CD4-positive, alpha-beta T cell treated with Interleukin-6 at 100 ng/mL for 8 hours (primary cell): Measurements from ENCODE around the gene GREM1.

Experiments
- DNase-seq: peaks from one replicate; pipeline ENCODE4 v3.0.0-alpha.2; 2020; ENCODE audit warnings: mixed read lengths, low spot score

GREM1 gene

DNA sequence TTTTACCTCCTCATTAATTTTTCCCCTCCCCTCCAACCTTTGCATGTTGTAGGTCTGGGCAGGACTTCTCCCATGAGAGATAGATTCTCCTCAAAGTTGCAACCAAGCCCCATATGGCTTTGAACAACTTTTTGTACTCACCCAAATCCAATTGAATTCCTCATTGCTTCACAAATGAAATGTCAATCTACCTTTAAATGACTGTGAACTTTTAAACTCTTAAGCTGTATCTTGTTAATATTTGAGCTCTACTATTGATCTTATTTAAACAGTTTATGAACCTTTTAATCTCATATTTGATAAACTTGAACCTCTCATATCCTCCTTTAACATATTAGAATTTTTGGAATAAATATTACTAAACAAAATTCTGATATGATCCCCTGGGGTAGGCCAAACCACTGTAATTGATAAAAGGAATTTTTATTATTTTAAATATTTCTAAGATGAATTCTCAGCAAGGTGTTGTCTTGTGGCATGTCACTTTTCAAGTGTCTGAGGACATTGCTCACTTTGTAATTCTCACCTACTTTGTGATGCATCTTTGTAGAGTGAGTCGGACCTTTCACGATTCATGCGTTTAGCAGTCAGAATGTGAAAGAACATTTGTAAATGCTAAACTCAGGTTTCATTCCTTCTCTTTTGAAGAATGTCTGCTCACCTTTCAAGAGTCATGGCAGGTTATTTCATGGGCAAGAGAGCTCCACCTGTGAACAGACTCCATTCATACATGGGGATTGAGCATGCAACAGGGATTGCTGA lies 23.4 kb upstream of the GREM1 start:
- no peak for DNase-seq

DNA sequence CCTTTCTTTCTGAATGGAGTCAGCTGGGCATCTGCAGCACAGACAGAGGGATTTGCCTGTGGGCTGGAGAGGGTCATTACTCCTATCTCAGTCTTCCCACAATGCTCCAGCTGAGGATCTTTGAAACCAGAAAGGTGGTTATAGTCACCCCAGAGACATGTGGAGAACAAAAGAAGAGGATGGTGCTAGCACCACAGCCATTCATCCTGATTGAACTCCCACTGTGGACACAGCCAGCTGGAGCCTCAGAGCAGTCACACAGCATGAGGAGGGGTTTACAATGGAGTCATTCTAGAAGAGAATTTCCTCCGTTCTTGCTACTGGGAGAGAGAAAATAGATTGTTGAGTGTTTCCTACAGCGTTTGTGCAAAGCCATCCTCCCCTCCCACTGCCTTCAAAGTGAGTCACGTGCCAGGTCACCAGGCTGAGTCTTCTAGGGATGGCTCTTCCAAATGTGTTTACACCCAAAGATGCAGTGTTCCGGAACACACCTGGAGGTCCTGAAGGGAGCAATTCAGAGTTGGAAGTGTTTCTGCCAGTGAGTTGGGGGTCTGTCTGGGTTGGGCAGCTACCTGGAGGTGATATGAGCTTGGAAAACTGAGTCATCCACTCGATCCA lies 18.9 kb upstream of the GREM1 start:
- DNase-seq: no peak

DNA sequence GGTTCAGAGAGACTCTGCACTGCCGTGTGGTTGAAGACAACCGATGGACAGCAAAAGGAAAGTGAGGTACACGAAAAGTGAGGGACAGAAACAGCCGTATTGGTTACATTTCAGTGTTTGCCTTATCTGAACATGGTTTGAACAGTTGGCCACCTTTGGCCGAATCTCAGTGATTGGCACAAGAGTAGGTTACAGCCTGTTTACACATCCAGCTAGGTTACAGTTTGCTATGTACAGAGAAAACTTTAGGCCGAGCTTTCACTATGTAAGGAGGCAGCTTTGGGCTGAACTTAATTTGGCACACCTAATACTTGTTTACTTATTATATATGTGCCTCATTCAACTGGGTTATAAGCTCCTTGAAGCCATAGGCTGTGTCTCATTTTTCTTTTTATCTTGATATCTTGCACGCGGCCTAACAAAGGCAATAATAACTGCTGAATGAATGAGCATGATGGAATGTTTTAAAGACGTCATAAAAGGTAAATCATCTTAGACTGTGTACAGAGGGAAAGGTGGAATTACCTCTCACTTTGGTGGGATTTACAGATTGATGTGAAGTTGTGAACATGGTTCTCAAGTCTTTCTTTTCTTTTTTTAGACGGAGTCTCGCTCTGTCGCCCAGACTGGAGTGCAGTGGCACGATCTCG lies 17.2 kb upstream of the GREM1 start:
- DNase-seq: no peak

DNA sequence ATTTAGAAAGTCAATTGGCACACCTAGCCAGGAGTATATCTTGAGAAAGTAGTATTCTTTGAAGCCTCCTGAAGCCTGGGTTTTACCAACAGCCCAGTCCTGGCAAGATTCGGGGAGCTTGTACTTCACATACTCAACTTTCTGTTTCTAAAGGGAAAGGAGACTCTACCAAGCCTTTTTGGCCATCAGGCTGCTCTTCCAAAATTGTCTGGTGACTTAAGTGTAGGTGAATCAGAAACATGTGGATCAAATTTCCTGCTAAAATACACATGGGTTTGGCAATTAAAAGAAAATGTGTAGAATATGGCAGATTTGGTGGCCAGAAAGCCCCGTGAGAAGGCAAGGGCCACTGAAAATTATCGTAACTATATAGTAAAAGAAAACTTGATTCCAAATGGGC lies 15.9 kb upstream of the GREM1 start:
- DNase-seq: no peak

DNA sequence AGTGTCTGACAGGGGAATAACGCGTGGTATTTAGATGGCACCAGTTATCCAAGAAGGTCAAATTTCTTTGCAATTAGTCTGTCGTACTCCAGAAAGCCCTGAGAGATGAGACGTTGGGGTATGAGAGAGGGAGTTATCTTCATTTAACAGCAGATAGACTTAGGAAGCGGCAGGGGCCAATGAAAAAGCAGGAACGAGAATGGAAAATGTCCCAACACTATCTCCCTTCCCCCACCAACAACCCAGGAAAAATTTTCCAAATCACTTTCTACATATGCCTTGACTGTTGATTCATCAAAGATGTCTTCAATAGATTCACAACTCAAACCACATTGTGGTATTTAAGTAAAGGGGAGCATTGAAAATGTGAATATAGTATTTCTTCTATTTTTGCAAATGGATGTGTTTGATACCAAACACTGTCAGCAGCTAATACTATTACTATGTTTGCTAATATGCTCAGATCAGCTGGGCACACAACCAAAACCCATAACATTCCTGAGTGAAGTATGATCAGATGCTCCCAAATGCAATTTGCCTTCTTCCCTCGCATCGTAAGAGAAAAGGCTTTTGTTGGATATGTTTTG lies 13.3 kb upstream of the GREM1 start:
- DNase-seq: no peak

DNA sequence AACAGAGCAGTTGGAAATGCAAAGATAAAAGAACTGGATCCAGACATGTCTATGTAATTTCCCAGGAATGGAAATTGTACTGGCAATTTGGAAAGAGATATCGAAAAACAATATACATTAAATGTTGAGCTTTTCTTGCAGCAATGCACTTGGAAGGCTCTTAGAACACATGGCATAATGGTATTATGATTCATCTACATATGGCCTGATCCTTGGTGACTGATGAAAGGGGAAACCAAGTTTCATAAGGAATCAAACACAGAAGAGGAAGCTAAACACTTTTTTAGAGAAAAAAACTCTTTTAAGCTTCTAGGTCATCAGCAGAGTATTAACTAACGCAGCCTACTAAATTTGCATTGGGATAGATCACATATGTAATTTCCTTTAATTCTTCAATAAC lies 12.4 kb upstream of the GREM1 start:
- DNase-seq: no peak

DNA sequence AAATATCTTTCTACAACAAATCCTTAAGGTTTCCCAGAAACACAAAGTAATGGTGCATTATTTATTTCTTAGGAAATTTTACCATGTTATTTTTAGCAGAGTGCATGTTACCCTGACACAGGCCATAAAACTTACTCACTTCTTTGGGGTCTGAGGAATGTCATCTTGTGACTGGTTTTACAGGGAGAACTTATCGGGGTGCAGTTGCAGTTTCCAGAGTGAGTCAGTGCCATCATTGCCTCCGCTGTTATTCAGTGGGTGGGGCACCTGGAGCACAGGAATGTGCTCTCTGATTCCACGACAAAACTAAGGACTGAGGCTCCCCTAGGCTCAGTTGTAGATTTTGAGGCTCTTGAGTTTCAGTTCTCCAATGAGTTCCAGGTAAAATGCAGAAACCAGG lies 11.1 kb upstream of the GREM1 start:
- no peak for DNase-seq

DNA sequence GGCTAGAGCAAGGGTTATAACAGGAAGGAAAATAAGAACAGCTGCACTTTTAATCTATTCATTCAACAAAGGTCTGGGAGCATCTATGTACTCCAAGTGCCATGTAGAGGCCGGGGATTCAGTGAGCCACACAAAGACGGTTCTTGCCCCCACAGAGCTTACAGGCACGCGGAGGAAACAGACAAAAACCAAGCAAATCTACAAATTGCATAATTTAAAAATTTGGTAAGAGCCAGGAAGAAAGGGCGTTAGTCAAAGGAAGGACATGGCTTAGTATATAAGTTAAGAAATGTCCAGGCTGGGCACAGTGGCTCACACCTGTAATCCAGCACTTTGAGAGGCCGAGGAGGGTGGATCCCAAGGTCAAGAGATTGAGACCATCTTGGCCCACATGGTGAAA lies 10.4 kb upstream of the GREM1 start:
- DNase-seq: no peak

DNA sequence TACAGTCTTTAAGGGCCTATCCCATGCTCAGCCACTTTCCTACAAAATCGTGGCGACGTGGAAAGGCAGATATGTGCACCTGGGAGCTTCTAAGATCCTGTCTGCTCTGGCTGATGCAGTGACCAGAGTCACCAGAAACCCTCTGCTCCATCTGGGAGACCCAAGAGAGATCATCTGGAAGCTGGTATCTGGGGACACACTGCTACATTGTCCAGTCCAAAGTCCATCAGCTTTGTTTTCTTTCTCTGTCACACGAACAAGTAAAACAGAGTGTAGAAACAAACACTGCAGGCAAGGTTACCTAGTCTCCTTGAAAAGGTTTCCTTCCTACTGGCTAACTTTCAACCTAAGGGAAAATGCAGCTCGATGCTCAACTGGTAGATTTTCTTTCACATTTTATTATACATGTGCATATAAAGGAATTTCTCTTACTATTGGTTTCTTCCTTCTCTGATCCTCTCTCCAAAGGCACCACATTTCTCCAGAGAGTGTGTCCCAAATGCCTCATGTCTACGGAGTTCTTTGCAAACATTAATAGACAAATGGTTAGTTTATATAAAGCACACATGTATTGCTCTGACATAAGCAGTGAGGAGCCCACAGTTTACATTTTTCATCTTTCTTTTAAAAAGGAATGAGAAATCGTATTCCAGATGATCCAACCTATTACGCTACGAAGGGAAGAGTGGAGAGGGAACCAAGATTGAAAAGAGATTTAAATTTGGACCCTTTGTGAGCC lies 8.3 kb upstream of the GREM1 start:
- no peak for DNase-seq

DNA sequence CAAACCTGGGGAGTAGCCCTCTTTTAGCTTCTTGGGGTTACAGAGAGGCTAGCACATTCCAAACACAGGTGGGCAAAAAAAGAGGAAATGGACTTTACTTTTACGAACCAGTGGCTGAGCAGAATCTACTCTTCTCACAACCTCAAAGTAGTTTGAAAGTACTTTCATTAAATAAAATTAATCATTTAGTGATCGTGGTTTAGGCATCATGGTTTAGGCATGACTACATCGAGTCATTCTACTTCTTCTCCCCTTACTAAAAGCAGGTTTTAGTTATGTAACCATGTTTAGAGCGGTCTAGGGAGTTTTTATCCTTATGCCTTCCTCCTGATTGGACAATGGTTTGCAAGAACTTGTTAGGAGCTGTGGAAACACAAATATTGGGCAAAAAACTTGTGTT lies 2.5 kb upstream of the GREM1 start:
- no peak for DNase-seq

DNA sequence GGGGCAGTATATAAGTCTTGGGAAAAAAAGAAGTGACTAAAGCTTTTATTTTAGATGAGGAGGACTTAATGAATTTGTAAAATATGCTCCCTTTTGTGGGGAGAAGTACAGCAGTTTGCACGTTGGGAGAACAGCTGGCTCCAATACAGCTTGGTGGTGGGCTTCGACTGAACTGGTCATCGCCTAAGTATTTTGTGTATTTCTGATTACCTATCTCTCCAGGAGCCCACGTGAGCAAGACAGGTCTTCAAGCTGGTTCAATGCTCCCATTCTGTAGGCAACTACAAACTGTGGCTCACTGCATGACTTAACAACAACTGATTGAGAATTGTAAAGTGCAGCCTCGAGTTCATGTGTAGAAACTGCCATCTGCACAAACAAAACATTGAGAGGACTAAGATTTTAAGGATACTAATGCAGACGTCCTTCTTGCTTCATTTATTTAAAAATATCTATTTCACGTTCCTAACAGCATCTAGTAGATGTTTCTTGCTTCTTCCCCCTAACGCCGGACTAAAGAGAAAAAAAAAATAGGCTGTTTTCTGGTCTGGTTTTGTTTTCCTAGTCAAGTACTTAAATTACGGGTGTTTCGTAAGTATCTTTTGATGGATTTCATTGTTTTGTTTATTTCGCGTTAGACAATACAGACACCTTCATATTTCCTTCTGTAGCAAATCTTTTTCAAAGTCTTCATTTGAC lies 1.4 kb upstream of the GREM1 start:
- DNase-seq: no peak

DNA sequence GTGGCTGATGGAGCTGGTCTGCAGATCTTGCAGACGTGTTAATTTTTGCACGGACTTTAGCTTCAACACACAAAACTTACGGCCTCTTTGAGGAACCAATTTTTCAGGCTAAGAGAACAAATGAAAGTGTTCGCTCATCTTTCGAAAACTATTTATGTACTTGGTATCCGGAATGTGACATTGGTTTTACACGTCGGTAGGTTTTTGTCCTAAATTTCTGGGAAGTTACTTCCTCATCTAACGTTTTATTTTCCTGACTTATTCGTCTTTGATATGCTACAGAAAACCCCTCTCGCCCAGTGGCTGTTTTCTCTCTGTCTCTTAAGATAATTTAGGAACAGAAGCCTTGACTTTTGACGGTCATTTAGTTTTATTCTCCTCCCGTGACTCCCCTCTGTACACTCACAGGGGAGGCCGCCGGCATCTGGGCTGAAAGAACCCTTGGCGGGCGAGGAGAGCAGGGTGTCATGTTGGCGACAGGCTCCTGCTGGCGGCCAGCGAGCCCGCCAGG lies 834 bp upstream of the GREM1 start:
- DNase-seq: no peak

DNA sequence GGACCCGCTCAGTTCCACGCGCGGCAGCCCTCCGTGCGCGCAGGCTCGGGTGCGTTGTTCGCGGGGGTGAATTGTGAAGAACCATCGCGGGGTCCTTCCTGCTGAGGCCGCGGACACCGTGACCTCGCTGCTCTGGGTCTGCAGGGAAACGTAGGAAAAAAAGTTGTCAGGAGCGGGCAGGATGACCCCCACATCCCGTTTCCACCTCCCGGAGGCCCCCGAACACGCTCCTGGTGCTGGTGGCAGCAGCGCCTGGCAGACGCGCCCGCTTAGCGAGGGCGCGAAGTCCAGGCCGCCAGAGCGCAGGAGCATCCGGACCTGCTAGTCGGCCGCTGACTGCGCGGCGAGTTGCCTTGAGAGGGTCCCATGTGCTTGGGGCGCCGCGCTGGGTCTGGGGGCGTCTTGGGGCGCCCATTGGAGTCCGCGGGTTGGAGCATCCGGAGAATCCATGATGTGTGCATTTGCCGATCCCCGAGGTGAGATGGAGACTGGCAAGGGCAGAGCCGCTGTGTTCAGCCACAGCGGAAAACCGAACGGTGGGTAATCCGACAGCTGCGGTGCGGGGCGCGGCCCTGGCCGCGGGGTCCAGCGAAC lies 520 bp downstream of the GREM1 start:
- no peak for DNase-seq

DNA sequence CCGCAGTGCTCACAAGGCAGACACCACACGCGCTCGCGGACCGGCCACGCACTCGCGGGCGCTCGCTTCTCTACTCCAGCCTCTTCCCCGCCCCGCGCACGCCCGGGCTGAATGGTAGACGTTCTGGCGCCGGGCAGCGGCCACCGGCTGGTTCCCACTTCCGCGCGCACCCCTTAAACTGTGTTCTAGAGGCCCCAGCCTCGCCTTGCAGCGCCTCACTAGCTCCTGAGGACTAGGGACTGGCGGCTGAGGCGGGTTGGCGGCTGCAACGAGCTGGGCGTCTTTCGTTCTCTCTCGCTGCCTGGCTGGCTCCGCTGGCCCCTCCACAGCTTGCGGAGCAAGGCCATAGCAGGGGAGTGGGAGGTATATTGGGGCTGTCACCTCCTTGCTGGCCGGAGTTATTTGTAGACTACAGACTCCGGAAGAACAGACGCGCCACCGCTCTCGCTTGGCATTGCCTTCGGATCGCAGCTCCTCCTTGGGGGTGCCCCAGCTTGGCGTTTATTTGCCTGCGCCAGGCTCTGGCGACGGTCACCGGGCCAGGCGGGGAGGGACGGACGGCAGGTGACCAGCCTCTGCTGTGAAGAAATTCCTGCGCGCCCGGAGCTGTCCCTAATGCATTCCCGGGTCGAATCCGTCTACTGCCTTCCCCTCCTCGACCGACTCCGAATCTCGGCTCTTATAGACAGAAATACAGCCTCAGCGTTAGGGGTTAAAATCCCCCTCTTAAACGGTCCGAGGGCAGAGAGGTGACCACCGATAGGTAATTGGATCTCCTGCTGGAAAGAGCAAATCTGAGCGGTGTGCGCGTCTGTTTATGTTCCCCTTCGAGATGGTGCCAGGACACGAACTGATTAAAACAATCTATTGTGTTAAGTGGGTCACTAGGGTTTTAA lies 1.3 kb downstream of the GREM1 start:
- no peak for DNase-seq

DNA sequence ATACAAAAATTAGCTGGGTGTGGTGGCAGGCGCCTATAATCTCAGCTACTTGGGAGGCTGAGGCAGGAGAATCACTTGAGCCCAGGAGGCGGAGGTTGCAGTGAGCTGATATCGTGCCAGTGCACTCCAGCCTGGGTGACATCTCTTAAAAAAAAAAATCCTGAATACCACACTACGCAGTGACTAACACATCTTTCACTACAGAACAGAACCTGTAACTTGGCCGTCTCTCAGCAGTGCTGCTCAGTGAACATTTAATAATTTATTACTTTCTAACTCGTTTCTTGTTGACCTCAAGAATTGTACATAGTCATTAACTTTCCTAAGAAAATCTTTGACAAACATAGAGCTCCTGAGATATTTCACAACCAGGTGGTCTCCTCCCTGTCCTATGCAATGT lies 3.8 kb downstream of the GREM1 start:
- DNase-seq: no peak

DNA sequence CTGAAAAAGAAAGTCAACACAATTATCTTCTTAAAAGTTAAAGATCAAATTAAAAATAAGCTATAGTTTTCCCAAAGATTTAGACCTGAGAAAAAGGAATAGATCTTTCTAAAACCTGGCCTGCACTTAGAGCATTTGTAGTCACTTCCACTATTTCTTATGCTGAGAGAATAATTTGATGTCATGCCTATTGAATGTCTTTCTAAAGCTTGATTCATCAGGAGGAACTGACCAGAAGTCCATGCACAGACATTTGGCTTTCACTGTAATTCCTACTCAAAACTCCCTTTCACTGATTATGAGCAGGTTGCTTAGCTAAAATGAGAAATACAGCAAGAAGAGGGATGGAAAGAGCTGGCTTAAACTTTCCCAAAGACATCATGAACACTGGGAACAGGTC lies 4.3 kb downstream of the GREM1 start:
- DNase-seq: no peak

DNA sequence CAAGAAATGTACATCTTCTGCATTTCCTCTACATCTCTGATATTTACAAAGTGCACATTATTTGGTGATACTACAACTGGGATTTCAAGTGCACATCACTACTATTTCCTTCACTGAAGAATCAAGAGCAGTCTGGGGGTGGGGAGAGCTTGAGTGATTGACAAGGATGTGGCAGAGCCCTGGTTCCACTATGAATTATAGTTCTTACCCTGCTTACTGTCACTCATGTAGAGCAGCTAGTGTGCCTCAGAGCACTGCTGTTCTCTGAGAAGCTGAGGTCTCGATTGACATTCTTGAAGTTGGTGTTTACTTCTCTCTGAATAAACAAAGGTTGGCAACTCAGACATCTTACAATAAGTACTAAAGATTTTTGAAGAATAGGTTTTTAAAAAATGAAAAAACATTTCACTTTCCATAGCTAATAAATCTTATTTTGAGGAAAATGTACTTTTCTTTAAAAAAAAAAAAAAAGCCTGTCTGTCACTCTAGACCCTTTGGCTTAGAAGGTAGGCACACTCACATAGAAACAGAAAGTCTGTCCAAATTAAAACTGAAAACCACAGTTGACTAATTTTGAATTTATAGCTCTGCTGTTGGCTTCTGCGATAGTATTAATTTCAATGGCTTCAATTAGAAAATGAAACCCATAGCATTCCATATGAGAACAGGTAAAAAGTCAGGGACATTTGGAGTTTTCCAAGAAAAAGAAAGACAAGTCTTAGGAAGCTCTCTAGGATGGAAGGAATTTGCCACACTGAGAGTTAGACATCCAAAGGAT lies 5.6 kb downstream of the GREM1 start:
- DNase-seq: no peak

DNA sequence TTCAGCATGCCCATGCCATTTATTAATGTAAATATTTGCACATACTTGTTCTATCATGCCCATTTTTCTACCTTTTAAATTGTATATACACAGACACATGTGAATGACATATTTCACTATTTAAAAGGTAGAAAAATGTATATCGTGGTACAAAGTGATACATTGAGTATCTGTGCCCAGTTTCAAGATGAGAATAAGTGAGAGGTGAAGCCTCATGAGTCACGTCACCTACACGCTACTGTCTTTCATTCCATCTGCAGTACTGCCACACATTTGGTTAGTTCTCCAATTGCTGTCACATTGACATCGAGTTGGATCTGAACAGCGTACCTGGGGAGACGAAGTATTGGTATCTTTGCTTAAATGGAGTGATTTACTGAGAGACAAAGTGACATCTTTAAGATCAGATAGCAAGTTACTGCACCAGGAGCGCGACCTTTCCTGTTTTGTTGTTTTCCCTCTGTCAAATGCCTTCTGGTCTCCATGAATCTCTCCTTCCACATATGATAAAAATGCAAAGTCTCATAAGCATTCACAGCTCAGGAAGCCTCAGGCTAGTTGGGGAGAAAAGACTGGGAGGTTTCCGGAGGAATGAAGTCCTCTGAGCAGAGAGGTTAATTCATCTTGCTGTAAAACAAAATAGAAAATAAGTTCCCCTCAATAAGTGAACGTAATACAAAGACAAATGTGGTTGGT lies 12.0 kb downstream of the GREM1 start:
- no peak for DNase-seq
